HG02981 (cell line): ENCODE results near the gene RBFOX2.
"Not testable (repeated sequence)": the region's sequence is repeated elsewhere in the genome, so short reads cannot be mapped to it uniquely, and the experiment has no call there.

ENCODE experiments used
- ATAC-seq: cut with Tn5 transposase; IDR thresholded peaks from one replicate; pipeline ENCODE4 v1.9.1; 2021; ENCODE audit warnings: mild to moderate bottlenecking, moderate library complexity; ENCODE audit not compliant: unreplicated experiment

Gene RBFOX2

GRCh38 chr22:36009085-36009484 lies 19.5 kb downstream of the RBFOX2 start:
- ATAC-seq: no peak

GRCh38 chr22:36008565-36008964 lies 20.1 kb downstream of the RBFOX2 start:
- ATAC-seq: no peak

- ATAC-seq: no peak
Measured at GRCh38 chr22:36008131-36008530, 20.5 kb downstream of the RBFOX2 start.

GRCh38 chr22:36003972-36004674 lies 24.5 kb downstream of the RBFOX2 start:
- ATAC-seq: no peak

- no peak for ATAC-seq
Measured at GRCh38 chr22:36002718-36003260, 25.8 kb downstream of the RBFOX2 start.

- ATAC-seq: no peak
Measured at GRCh38 chr22:36002084-36002483, 26.5 kb downstream of the RBFOX2 start.

- no peak for ATAC-seq
Measured at GRCh38 chr22:35998748-35999147, 29.9 kb downstream of the RBFOX2 start.

- ATAC-seq: no peak
Measured at GRCh38 chr22:35997438-35997837, 31.2 kb downstream of the RBFOX2 start.

GRCh38 chr22:35996596-35996995 lies 32.0 kb downstream of the RBFOX2 start:
- no peak for ATAC-seq

GRCh38 chr22:35995772-35996171 lies 32.9 kb downstream of the RBFOX2 start:
- ATAC-seq: no peak

- no peak for ATAC-seq
Measured at GRCh38 chr22:35995348-35995747, 33.3 kb downstream of the RBFOX2 start.

- ATAC-seq: not testable (repeated sequence)
Measured at GRCh38 chr22:35993727-35994126, 34.9 kb downstream of the RBFOX2 start.

GRCh38 chr22:35993048-35993714 lies 35.4 kb downstream of the RBFOX2 start:
- no peak for ATAC-seq

GRCh38 chr22:35991168-35991567 lies 37.5 kb downstream of the RBFOX2 start:
- ATAC-seq: no peak

GRCh38 chr22:35988030-35988429 lies 40.6 kb downstream of the RBFOX2 start:
- ATAC-seq: no peak

GRCh38 chr22:35987487-35987886 lies 41.1 kb downstream of the RBFOX2 start:
- ATAC-seq: no peak

GRCh38 chr22:35986088-35986487 lies 42.5 kb downstream of the RBFOX2 start:
- ATAC-seq: no peak

- ATAC-seq: no peak
Measured at GRCh38 chr22:35985371-35985770, 43.3 kb downstream of the RBFOX2 start.

- ATAC-seq: no peak
Measured at GRCh38 chr22:35984183-35985175, 44.1 kb downstream of the RBFOX2 start.

- ATAC-seq: no peak
Measured at GRCh38 chr22:35981900-35982299, 46.7 kb downstream of the RBFOX2 start.

GRCh38 chr22:35978889-35979288 lies 49.7 kb downstream of the RBFOX2 start:
- no peak for ATAC-seq
